Measurements from ENCODE around the gene CRB1.

The CRB1 gene

GRCh38 chr1:197313713-197314112, 45.7 kb downstream of the CRB1 start:
- Histone ChIP-seq H3K9me2 (replicated peaks; ENCODE audit: low read depth, low read length) (no peaks in the 10 kb centered on the region), H3K9ac (ENCODE audit: low read depth, low read length, poor library complexity, severe bottlenecking) (no peak overlapping the region), H3K4me1 (ENCODE audit: insufficient read depth, low read length, poor library complexity, severe bottlenecking) (peaks cover 6% of the 10 kb centered on the region), H3K9me3 (ENCODE audit: insufficient read depth, low read depth, low read length) (no peaks in the 10 kb centered on the region), H3K27me3 (ENCODE audit: insufficient read depth, low read length, poor library complexity, severe bottlenecking) (no peaks in the 10 kb centered on the region), H4K20me1 (ENCODE audit: insufficient read depth, low read length, poor library complexity, severe bottlenecking) (no peaks in the 10 kb centered on the region), H3K79me2 (ENCODE audit: insufficient read depth, low read length) (no peaks in the 10 kb centered on the region), H3K4me2 (ENCODE audit: low read depth, low read length, poor library complexity, severe bottlenecking) (no peak overlapping the region), H3K4me3 (ENCODE audit: low read length, poor library complexity, severe bottlenecking) (no peak overlapping the region), H3K36me3 (ENCODE audit: insufficient read depth, low read length) (no peaks in the 10 kb centered on the region), H3F3A (ENCODE audit: low read depth) (no peaks in the 10 kb centered on the region), H2AFZ (ENCODE audit: low read length) (no peak overlapping the region)
- TF ChIP-seq EZH2phosphoT487 (IDR thresholded peaks at IDR 0.05; ENCODE audit: borderline replicate concordance) (no peak), CTCF (conservative IDR thresholded peaks at IDR 0.05; ENCODE audit: low read length) (no peak)

- peak; percentile 53 for TF ChIP-seq CTCF (conservative IDR thresholded peaks at IDR 0.05; ENCODE audit: low read length)
- no peak for TF ChIP-seq EZH2phosphoT487 (IDR thresholded peaks at IDR 0.05; ENCODE audit: borderline replicate concordance)
- H3K9ac ChIP-seq (ENCODE audit: low read depth, low read length, poor library complexity, severe bottlenecking): no peak overlapping the region
- H3K4me3 ChIP-seq (ENCODE audit: low read length, poor library complexity, severe bottlenecking): no peak overlapping the region
- H4K20me1 ChIP-seq (ENCODE audit: insufficient read depth, low read length, poor library complexity, severe bottlenecking): no peaks in the 10 kb centered on the region
- H3K4me2 ChIP-seq (ENCODE audit: low read depth, low read length, poor library complexity, severe bottlenecking): no peak overlapping the region
- H2AFZ ChIP-seq (ENCODE audit: low read length): no peak overlapping the region
- H3K4me1 ChIP-seq (ENCODE audit: insufficient read depth, low read length, poor library complexity, severe bottlenecking): peaks cover 6% of the 10 kb centered on the region
- H3K9me2 ChIP-seq (replicated peaks; ENCODE audit: low read depth, low read length): no peaks in the 10 kb centered on the region
- H3K36me3 ChIP-seq (ENCODE audit: insufficient read depth, low read length): no peaks in the 10 kb centered on the region
- H3K9me3 ChIP-seq (ENCODE audit: insufficient read depth, low read depth, low read length): no peaks in the 10 kb centered on the region
- no peaks in the 10 kb centered on the region for H3K79me2 ChIP-seq (ENCODE audit: insufficient read depth, low read length)
- H3F3A ChIP-seq (ENCODE audit: low read depth): no peaks in the 10 kb centered on the region
- no peaks in the 10 kb centered on the region for H3K27me3 ChIP-seq (ENCODE audit: insufficient read depth, low read length, poor library complexity, severe bottlenecking)
Measured at GRCh38 chr1:197314682-197315081, 46.6 kb downstream of the CRB1 start.

- Histone ChIP-seq H3F3A (ENCODE audit: low read depth) (no peaks in the 10 kb centered on the region), H3K36me3 (ENCODE audit: insufficient read depth, low read length) (no peaks in the 10 kb centered on the region), H2AFZ (ENCODE audit: low read length) (no peak overlapping the region), H3K79me2 (ENCODE audit: insufficient read depth, low read length) (no peaks in the 10 kb centered on the region), H4K20me1 (ENCODE audit: insufficient read depth, low read length, poor library complexity, severe bottlenecking) (no peaks in the 10 kb centered on the region), H3K27me3 (ENCODE audit: insufficient read depth, low read length, poor library complexity, severe bottlenecking) (no peaks in the 10 kb centered on the region), H3K9me2 (replicated peaks; ENCODE audit: low read depth, low read length) (no peaks in the 10 kb centered on the region), H3K4me3 (ENCODE audit: low read length, poor library complexity, severe bottlenecking) (no peak overlapping the region), H3K4me1 (ENCODE audit: insufficient read depth, low read length, poor library complexity, severe bottlenecking) (peaks cover 6% of the 10 kb centered on the region), H3K9ac (ENCODE audit: low read depth, low read length, poor library complexity, severe bottlenecking) (no peak overlapping the region), H3K4me2 (ENCODE audit: low read depth, low read length, poor library complexity, severe bottlenecking) (no peak overlapping the region), H3K9me3 (ENCODE audit: insufficient read depth, low read depth, low read length) (no peaks in the 10 kb centered on the region)
- TF ChIP-seq CTCF (conservative IDR thresholded peaks at IDR 0.05; ENCODE audit: low read length) (no peak), EZH2phosphoT487 (IDR thresholded peaks at IDR 0.05; ENCODE audit: borderline replicate concordance) (no peak)
Measured at GRCh38 chr1:197319631-197320030, 51.6 kb downstream of the CRB1 start.

All from Loucy (cell line).